ENCODE measurements around the gene MS4A15. TPM values are rescaled to one million over a fixed set of nuclear protein-coding genes. Genes with fewer than 3 reads are reported as not detected.
"Not testable (repeated sequence)": the region's sequence is repeated elsewhere in the genome, so short reads cannot be mapped to it uniquely, and the experiment has no call there.

MS4A15 gene
- polyA plus RNA-seq, 2 of the 4 experiments (the other 2 are of a cell fraction), result not detected

DNA sequence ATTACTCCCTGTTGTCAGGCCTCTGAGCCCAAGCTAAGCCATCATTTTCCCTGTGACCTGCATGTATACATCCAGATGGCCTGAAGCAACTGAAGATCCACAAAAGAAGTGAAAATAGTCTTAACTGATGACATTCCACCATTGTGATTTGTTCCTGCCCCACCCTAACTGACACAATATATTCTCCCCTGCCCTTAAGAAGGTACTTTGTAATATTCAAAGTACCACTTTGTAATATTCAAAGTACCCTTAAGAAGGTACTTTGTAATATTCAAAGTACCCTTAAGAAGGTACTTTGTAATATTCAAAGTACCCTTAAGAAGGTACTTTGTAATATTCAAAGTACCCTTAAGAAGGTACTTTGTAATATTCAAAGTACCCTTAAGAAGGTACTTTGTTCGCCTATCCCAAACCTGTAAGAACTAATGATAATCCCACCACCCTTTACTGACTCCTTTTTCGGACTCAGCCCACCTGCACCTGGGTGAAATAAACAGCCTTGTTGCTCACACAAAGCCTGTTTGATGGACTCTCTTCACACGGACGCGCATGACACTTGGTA is 67.2 kb downstream of the MS4A15 start:
- FAIRE-seq; H3K27ac ChIP-seq; H3K9me3 ChIP-seq; H3K4me1 ChIP-seq; DNase-seq (ENCODE audit: low read depth in 1 of 2, low spot score in 1 of 2); H3K4me3 ChIP-seq; H3K4me2 ChIP-seq; ATAC-seq; POLR2A ChIA-PET: not testable (repeated sequence)
- WGBS (ENCODE audit: missing lambda C conversion rate), result 66% methylated on average over 5 of the region's 5 CpGs
- CTCF ChIA-PET, result interaction anchor here (0.8 to 7.7 kb wide), 3 partner anchors 8 to 76 kb away, joined by 3 to 67 read pairs (median 18); no protein-coding TSS in a partner anchor

DNA sequence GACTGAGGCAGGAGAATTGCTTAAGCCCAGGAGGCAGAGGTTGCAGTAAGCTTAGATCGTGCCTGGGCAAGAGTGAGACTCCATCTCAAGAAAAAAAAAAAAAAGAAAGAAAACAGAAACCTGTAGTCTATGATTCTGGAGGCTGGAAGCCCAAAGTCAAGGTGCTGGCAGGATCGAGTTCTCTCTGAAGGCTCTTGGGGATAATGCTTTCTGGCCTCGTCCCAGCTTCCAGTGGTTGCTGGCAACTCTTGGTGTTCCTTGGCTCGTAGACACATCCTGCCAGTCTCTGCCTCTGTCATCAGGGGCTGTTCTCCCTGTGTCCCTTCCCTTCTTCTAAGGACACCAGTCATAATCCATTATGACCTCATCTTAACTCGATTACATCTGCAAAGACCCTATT is 68.5 kb downstream of the MS4A15 start:
- Histone ChIP-seq H3K4me1 (no peaks in the 10 kb centered on the region), H3K27ac (no peak overlapping the region), H3K4me2 (no peak overlapping the region), H3K4me3 (no peak overlapping the region), H3K9me3 (no peaks in the 10 kb centered on the region)
- no peak for FAIRE-seq
- POLR2A ChIA-PET, result no interaction called here
- no peak for DNase-seq (ENCODE audit: low read depth in 1 of 2, low spot score in 1 of 2)
- WGBS (ENCODE audit: missing lambda C conversion rate), result 31% methylated on average over 5 of the region's 5 CpGs
- CTCF ChIA-PET, result interaction anchor here (0.6 to 2.1 kb wide), 3 partner anchors 12 to 41 kb away, joined by 3 to 5 read pairs (median 3); no protein-coding TSS in a partner anchor
- TF ChIP-seq ZC3H11A (IDR thresholded peaks at IDR 0.05) (no peak), ZSCAN20 (CRISPR knock-in tag; IDR thresholded peaks at IDR 0.05) (no peak), HOXB13 (CRISPR knock-in tag; IDR thresholded peaks at IDR 0.05; ENCODE audit: low read depth) (no peak), CBX2 (IDR thresholded peaks at IDR 0.05; ENCODE audit: borderline replicate concordance, low read depth) (no peak), FOXS1 (CRISPR knock-in tag; IDR thresholded peaks at IDR 0.05) (no peak), POLR2AphosphoS2 (conservative IDR thresholded peaks at IDR 0.05; ENCODE audit: low read length) (no peak), MAFK (IDR thresholded peaks at IDR 0.05; ENCODE audit: partially characterized antibody) (no peak), FOSB (CRISPR knock-in tag; IDR thresholded peaks at IDR 0.05) (no peak), ESRRA (IDR thresholded peaks at IDR 0.05; ENCODE audit: borderline replicate concordance, low read length) (no peak), HEYL (CRISPR knock-in tag; IDR thresholded peaks at IDR 0.05) (no peak), SREBF2 (IDR thresholded peaks at IDR 0.05) (no peak), TFCP2L1 (CRISPR knock-in tag; IDR thresholded peaks at IDR 0.05) (no peak), SMC3 (IDR thresholded peaks at IDR 0.05) (no peak), CBX8 (IDR thresholded peaks at IDR 0.05) (no peak), NFE2L2 (conservative IDR thresholded peaks at IDR 0.05; ENCODE audit: low read length) (no peak), PHF8 (IDR thresholded peaks at IDR 0.05; ENCODE audit: borderline replicate concordance, low read depth) (no peak)
- TF ChIP-seq, protein P1, sequence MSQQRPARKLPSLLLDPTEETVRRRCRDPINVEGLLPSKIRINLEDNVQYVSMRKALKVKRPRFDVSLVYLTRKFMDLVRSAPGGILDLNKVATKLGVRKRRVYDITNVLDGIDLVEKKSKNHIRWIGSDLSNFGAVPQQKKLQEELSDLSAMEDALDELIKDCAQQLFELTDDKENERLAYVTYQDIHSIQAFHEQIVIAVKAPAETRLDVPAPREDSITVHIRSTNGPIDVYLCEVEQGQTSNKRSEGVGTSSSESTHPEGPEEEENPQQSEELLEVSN (IDR thresholded peaks at IDR 0.05; ENCODE audit: borderline replicate concordance, low read depth), result no peak
- TF ChIP-seq, protein P2, sequence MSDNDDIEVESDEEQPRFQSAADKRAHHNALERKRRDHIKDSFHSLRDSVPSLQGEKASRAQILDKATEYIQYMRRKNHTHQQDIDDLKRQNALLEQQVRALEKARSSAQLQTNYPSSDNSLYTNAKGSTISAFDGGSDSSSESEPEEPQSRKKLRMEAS (IDR thresholded peaks at IDR 0.05), result no peak
- TF ChIP-seq, protein P3, sequence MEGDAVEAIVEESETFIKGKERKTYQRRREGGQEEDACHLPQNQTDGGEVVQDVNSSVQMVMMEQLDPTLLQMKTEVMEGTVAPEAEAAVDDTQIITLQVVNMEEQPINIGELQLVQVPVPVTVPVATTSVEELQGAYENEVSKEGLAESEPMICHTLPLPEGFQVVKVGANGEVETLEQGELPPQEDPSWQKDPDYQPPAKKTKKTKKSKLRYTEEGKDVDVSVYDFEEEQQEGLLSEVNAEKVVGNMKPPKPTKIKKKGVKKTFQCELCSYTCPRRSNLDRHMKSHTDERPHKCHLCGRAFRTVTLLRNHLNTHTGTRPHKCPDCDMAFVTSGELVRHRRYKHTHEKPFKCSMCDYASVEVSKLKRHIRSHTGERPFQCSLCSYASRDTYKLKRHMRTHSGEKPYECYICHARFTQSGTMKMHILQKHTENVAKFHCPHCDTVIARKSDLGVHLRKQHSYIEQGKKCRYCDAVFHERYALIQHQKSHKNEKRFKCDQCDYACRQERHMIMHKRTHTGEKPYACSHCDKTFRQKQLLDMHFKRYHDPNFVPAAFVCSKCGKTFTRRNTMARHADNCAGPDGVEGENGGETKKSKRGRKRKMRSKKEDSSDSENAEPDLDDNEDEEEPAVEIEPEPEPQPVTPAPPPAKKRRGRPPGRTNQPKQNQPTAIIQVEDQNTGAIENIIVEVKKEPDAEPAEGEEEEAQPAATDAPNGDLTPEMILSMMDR (IDR thresholded peaks at IDR 0.05), result no peak
- TF ChIP-seq, protein P4, sequence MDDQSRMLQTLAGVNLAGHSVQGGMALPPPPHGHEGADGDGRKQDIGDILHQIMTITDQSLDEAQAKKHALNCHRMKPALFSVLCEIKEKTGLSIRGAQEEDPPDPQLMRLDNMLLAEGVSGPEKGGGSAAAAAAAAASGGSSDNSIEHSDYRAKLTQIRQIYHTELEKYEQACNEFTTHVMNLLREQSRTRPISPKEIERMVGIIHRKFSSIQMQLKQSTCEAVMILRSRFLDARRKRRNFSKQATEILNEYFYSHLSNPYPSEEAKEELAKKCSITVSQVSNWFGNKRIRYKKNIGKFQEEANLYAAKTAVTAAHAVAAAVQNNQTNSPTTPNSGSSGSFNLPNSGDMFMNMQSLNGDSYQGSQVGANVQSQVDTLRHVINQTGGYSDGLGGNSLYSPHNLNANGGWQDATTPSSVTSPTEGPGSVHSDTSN (IDR thresholded peaks at IDR 0.05), result no peak
- no peak for ATAC-seq

DNA sequence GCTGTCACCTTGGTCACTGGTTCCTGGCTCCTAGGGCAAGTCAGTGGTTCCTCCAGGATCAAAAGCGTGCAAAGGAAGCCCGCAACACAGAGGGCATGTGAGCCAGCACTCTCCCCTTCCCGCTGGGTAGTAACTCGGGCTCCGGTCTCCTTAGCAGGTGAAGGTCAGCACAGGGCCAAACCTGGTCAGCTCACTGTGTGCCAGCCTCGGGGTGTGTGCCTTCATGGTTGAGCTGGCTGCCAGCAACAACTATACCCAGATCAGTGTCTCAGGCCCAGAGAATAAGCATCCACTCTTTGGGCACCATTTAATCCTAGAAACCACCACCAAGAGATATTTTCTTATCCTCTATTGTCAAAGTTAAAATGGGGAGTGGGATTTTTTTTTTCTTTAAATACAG is 69.1 kb downstream of the MS4A15 start:
- POLR2A ChIA-PET, result no interaction called here
- Histone ChIP-seq H3K9me3 (no peaks in the 10 kb centered on the region), H3K4me1 (no peaks in the 10 kb centered on the region), H3K4me3 (no peak overlapping the region), H3K27ac (no peak overlapping the region), H3K4me2 (no peak overlapping the region)
- TF ChIP-seq RCOR1 (IDR thresholded peaks at IDR 0.05; ENCODE audit: low read depth, low read length) (no peak), POLR2A (IDR thresholded peaks at IDR 0.05; ENCODE audit: low read length) (no peak), MAFK (IDR thresholded peaks at IDR 0.05; ENCODE audit: partially characterized antibody) (no peak), CBX2 (IDR thresholded peaks at IDR 0.05; ENCODE audit: borderline replicate concordance, low read depth) (no peak)
- ATAC-seq (no peak), FAIRE-seq (no peak), DNase-seq (ENCODE audit: low read depth in 1 of 2, low spot score in 1 of 2) (no peak)
- CTCF ChIA-PET, result interaction anchor here (0.5 to 2.1 kb wide), 2 partner anchors 12 to 50 kb away, joined by 3 to 5 read pairs; no protein-coding TSS in a partner anchor
- WGBS (ENCODE audit: missing lambda C conversion rate), result 64% methylated on average over 5 of the region's 6 CpGs

Other genes starting within 250 kb of the MS4A15 start
- gene MS4A13, start 241.5 kb upstream of the MS4A15 start, polyA plus RNA-seq (2011; rRNA removed), result not detected in 2 replicates
- not detected in 3 replicates for gene MS4A13, start 241.5 kb upstream of the MS4A15 start, polyA plus RNA-seq (2017; fragmentation: RNase III; extraction: RNeasy Plus Mini Kit Qiagen cat#74134 plus additional on column Dnase treatment)
- 0.11 TPM in 1 of 2 replicates, not detected in the other for gene MS4A8, start 57.3 kb upstream of the MS4A15 start, polyA plus RNA-seq (2011; rRNA removed)
- gene MS4A8, start 57.3 kb upstream of the MS4A15 start, polyA plus RNA-seq (2017; fragmentation: RNase III; extraction: RNeasy Plus Mini Kit Qiagen cat#74134 plus additional on column Dnase treatment), result not detected in 3 replicates
- not detected in 2 replicates for gene MS4A18, start 32.1 kb upstream of the MS4A15 start, polyA plus RNA-seq (2011; rRNA removed)
- not detected in 3 replicates for gene MS4A18, start 32.1 kb upstream of the MS4A15 start, polyA plus RNA-seq (2017; fragmentation: RNase III; extraction: RNeasy Plus Mini Kit Qiagen cat#74134 plus additional on column Dnase treatment)
- not detected in 2 replicates for gene MS4A10, start 28.5 kb downstream of the MS4A15 start, polyA plus RNA-seq (2011; rRNA removed)
- gene MS4A10, start 28.5 kb downstream of the MS4A15 start, polyA plus RNA-seq (2017; fragmentation: RNase III; extraction: RNeasy Plus Mini Kit Qiagen cat#74134 plus additional on column Dnase treatment), result not detected in 3 replicates
- gene CCDC86, start 85.2 kb downstream of the MS4A15 start, polyA plus RNA-seq (2011; rRNA removed), result 39.8 and 42.8 TPM in 2 replicates
- gene CCDC86, start 85.2 kb downstream of the MS4A15 start, polyA plus RNA-seq (2017; fragmentation: RNase III; extraction: RNeasy Plus Mini Kit Qiagen cat#74134 plus additional on column Dnase treatment), result 67.5 to 74.4 TPM (median 71.1 TPM) in 3 replicates
- 0.05 and 0.09 TPM in 2 replicates for gene PTGDR2, start 99.1 kb downstream of the MS4A15 start, polyA plus RNA-seq (2011; rRNA removed)
- 0.07 to 0.19 TPM (median 0.16 TPM) in 3 replicates for gene PTGDR2, start 99.1 kb downstream of the MS4A15 start, polyA plus RNA-seq (2017; fragmentation: RNase III; extraction: RNeasy Plus Mini Kit Qiagen cat#74134 plus additional on column Dnase treatment)
- gene ZP1, start 110.7 kb downstream of the MS4A15 start, polyA plus RNA-seq (2011; rRNA removed), result 0.06 and 0.26 TPM in 2 replicates
- gene ZP1, start 110.7 kb downstream of the MS4A15 start, polyA plus RNA-seq (2017; fragmentation: RNase III; extraction: RNeasy Plus Mini Kit Qiagen cat#74134 plus additional on column Dnase treatment), result 0.30 to 0.32 TPM (median 0.30 TPM) in 3 replicates
- gene PRPF19, start 149.7 kb downstream of the MS4A15 start, polyA plus RNA-seq (2011; rRNA removed), result 41.1 and 51.7 TPM in 2 replicates
- gene PRPF19, start 149.7 kb downstream of the MS4A15 start, polyA plus RNA-seq (2017; fragmentation: RNase III; extraction: RNeasy Plus Mini Kit Qiagen cat#74134 plus additional on column Dnase treatment), result 175 to 184 TPM (median 177 TPM) in 3 replicates
- gene TMEM109, start 157.3 kb downstream of the MS4A15 start, polyA plus RNA-seq (2011; rRNA removed), result 40.9 and 58.0 TPM in 2 replicates
- 88.4 to 93.4 TPM (median 93.0 TPM) in 3 replicates for gene TMEM109, start 157.3 kb downstream of the MS4A15 start, polyA plus RNA-seq (2017; fragmentation: RNase III; extraction: RNeasy Plus Mini Kit Qiagen cat#74134 plus additional on column Dnase treatment)
- 18.1 and 19.5 TPM in 2 replicates for gene TMEM132A, start 167.6 kb downstream of the MS4A15 start, polyA plus RNA-seq (2011; rRNA removed)
- 87.2 to 91.8 TPM (median 88.0 TPM) in 3 replicates for gene TMEM132A, start 167.6 kb downstream of the MS4A15 start, polyA plus RNA-seq (2017; fragmentation: RNase III; extraction: RNeasy Plus Mini Kit Qiagen cat#74134 plus additional on column Dnase treatment)
- gene SLC15A3, start 195.3 kb downstream of the MS4A15 start, polyA plus RNA-seq (2011; rRNA removed), result not detected in 2 replicates
- not detected in 3 replicates for gene SLC15A3, start 195.3 kb downstream of the MS4A15 start, polyA plus RNA-seq (2017; fragmentation: RNase III; extraction: RNeasy Plus Mini Kit Qiagen cat#74134 plus additional on column Dnase treatment)
- gene CD6, start 214.8 kb downstream of the MS4A15 start, polyA plus RNA-seq (2011; rRNA removed), result 0.06 TPM in 1 of 2 replicates, not detected in the other
- 0.06 to 0.07 TPM in 2 of 3 replicates, not detected in the other for gene CD6, start 214.8 kb downstream of the MS4A15 start, polyA plus RNA-seq (2017; fragmentation: RNase III; extraction: RNeasy Plus Mini Kit Qiagen cat#74134 plus additional on column Dnase treatment)

Data from A549 (cell line).